ENCODE results near the gene MFAP4. TPM values are rescaled to one million over a fixed set of nuclear protein-coding genes. Genes with fewer than 3 reads are reported as not detected.

MFAP4 gene
- total and polyA plus RNA-seq, 5 donors from 2014 or later: not detected

- Histone ChIP-seq H3K4me1 (ENCODE audit: control insufficient read depth, insufficient read depth, low read length, poor library complexity, severe bottlenecking) (no peaks in the 10 kb centered on the region), H3K27ac (ENCODE audit: insufficient read depth, low read length, poor library complexity, severe bottlenecking) (no peak overlapping the region), H3K4me3 (ENCODE audit: low read depth, low read length) (no peak overlapping the region), H3K36me3 (ENCODE audit: control insufficient read depth, insufficient read depth, low read length) (no peaks in the 10 kb centered on the region), H3K9me3 (ENCODE audit: control insufficient read depth in 2 of 2, low read length in 2 of 2) (no peaks in the 10 kb centered on the region), H3K27me3 (ENCODE audit: control insufficient read depth, insufficient read depth, low read length) (no peaks in the 10 kb centered on the region)
- peaks cover 10% of the 10 kb centered on the region for H3K27me3 Mint-ChIP-seq
- H3K36me3 Mint-ChIP-seq: peaks cover 3% of the 10 kb centered on the region
- DNase-seq: no peak
- H3K4me1 Mint-ChIP-seq: no peaks in the 10 kb centered on the region
- peaks cover 0 to 1% (median 0%) of the 10 kb centered on the region in 7 donors for H3K9me3 Mint-ChIP-seq
- no peak overlapping the region for H3K4me3 Mint-ChIP-seq
- ATAC-seq (ENCODE audit: low read depth in 2 of 2): no peak
- H3K27ac Mint-ChIP-seq: no peak overlapping the region
Observed at GRCh38 chr17:19407601-19408345, 20.8 kb upstream of the MFAP4 start.

DNA sequence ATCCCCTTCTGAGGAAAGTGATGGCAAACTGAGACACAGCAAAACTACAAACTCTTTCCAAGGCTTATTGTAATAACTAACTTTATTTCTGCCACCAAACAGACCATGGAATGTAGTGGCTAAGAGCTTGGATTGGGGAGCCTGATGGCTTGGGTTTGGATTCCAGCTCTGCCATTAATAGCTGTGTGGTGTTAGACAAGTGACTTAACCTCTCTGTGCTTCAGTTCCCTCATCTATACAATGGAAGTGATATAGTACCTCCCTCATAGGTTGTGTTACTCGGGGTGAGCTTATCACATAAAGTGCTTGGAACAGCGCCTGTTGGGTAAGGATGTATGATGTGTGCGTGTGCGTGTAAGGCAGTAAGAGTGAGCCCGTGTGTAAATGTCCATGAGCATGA, 18.1 kb upstream of the MFAP4 start:
- DNase-seq (no peak), ATAC-seq (ENCODE audit: low read depth in 2 of 2) (no peak)
- H3K4me1 Mint-ChIP-seq: no peaks in the 10 kb centered on the region
- Histone ChIP-seq H3K27ac (ENCODE audit: insufficient read depth, low read length, poor library complexity, severe bottlenecking) (no peak overlapping the region), H3K27me3 (ENCODE audit: control insufficient read depth, insufficient read depth, low read length) (no peaks in the 10 kb centered on the region), H3K36me3 (ENCODE audit: control insufficient read depth, insufficient read depth, low read length) (no peaks in the 10 kb centered on the region), H3K4me3 (ENCODE audit: low read depth, low read length) (no peak overlapping the region), H3K9me3 (ENCODE audit: control insufficient read depth in 2 of 2, low read length in 2 of 2) (no peaks in the 10 kb centered on the region), H3K4me1 (ENCODE audit: control insufficient read depth, insufficient read depth, low read length, poor library complexity, severe bottlenecking) (no peaks in the 10 kb centered on the region)
- peaks cover 0 to 1% (median 0%) of the 10 kb centered on the region in 7 donors for H3K9me3 Mint-ChIP-seq
- H3K27ac Mint-ChIP-seq: no peak overlapping the region
- H3K4me3 Mint-ChIP-seq: no peak overlapping the region
- H3K36me3 Mint-ChIP-seq: peaks cover 3% of the 10 kb centered on the region
- H3K27me3 Mint-ChIP-seq: peaks cover 8% of the 10 kb centered on the region

- no peak overlapping the region for H3K27ac Mint-ChIP-seq
- peaks cover 3% of the 10 kb centered on the region for H3K36me3 Mint-ChIP-seq
- no peak for ATAC-seq (ENCODE audit: low read depth in 2 of 2)
- Histone ChIP-seq H3K27me3 (ENCODE audit: control insufficient read depth, insufficient read depth, low read length) (no peaks in the 10 kb centered on the region), H3K27ac (ENCODE audit: insufficient read depth, low read length, poor library complexity, severe bottlenecking) (no peak overlapping the region), H3K4me3 (ENCODE audit: low read depth, low read length) (no peak overlapping the region), H3K36me3 (ENCODE audit: control insufficient read depth, insufficient read depth, low read length) (no peaks in the 10 kb centered on the region), H3K9me3 (ENCODE audit: control insufficient read depth in 2 of 2, low read length in 2 of 2) (no peaks in the 10 kb centered on the region), H3K4me1 (ENCODE audit: control insufficient read depth, insufficient read depth, low read length, poor library complexity, severe bottlenecking) (no peaks in the 10 kb centered on the region)
- DNase-seq: no peak
- H3K9me3 Mint-ChIP-seq: peaks cover 0 to 1% (median 0%) of the 10 kb centered on the region in 7 donors
- no peak overlapping the region for H3K4me3 Mint-ChIP-seq
- peaks cover 4% of the 10 kb centered on the region for H3K27me3 Mint-ChIP-seq
- H3K4me1 Mint-ChIP-seq: no peaks in the 10 kb centered on the region
Observed at GRCh38 chr17:19404264-19404663, 17.3 kb upstream of the MFAP4 start.

- H3K4me1 Mint-ChIP-seq: no peaks in the 10 kb centered on the region
- H3K9me3 Mint-ChIP-seq: peaks cover 0 to 1% (median 0%) of the 10 kb centered on the region in 7 donors
- Histone ChIP-seq H3K4me3 (ENCODE audit: low read depth, low read length) (no peak overlapping the region), H3K27me3 (ENCODE audit: control insufficient read depth, insufficient read depth, low read length) (no peaks in the 10 kb centered on the region), H3K4me1 (ENCODE audit: control insufficient read depth, insufficient read depth, low read length, poor library complexity, severe bottlenecking) (no peaks in the 10 kb centered on the region), H3K9me3 (ENCODE audit: control insufficient read depth in 2 of 2, low read length in 2 of 2) (no peaks in the 10 kb centered on the region), H3K36me3 (ENCODE audit: control insufficient read depth, insufficient read depth, low read length) (no peaks in the 10 kb centered on the region), H3K27ac (ENCODE audit: insufficient read depth, low read length, poor library complexity, severe bottlenecking) (no peak overlapping the region)
- H3K27me3 Mint-ChIP-seq: no peaks in the 10 kb centered on the region
- H3K4me3 Mint-ChIP-seq: no peak overlapping the region
- H3K27ac Mint-ChIP-seq: no peak overlapping the region
- DNase-seq (no peak), ATAC-seq (ENCODE audit: low read depth in 2 of 2) (no peak)
- peaks cover 3% of the 10 kb centered on the region for H3K36me3 Mint-ChIP-seq
Observed at GRCh38 chr17:19403021-19403420, 16.0 kb upstream of the MFAP4 start.

- Histone ChIP-seq H3K27me3 (ENCODE audit: control insufficient read depth, insufficient read depth, low read length) (no peaks in the 10 kb centered on the region), H3K4me3 (ENCODE audit: low read depth, low read length) (no peak overlapping the region), H3K36me3 (ENCODE audit: control insufficient read depth, insufficient read depth, low read length) (no peaks in the 10 kb centered on the region), H3K4me1 (ENCODE audit: control insufficient read depth, insufficient read depth, low read length, poor library complexity, severe bottlenecking) (no peaks in the 10 kb centered on the region), H3K27ac (ENCODE audit: insufficient read depth, low read length, poor library complexity, severe bottlenecking) (no peak overlapping the region), H3K9me3 (ENCODE audit: control insufficient read depth in 2 of 2, low read length in 2 of 2) (no peaks in the 10 kb centered on the region)
- DNase-seq (no peak), ATAC-seq (ENCODE audit: low read depth in 2 of 2) (no peak)
- Mint-ChIP-seq H3K9me3 (peaks cover 0 to 1% (median 0%) of the 10 kb centered on the region in 7 donors), H3K27me3 (no peaks in the 10 kb centered on the region), H3K36me3 (peaks cover 3% of the 10 kb centered on the region), H3K4me3 (no peak overlapping the region), H3K4me1 (no peaks in the 10 kb centered on the region), H3K27ac (no peak overlapping the region)
Observed at GRCh38 chr17:19402171-19402570, 15.2 kb upstream of the MFAP4 start.

- no peaks in the 10 kb centered on the region for H3K9me3 ChIP-seq (ENCODE audit: control insufficient read depth in 2 of 2, low read length in 2 of 2)
- no peaks in the 10 kb centered on the region for H3K36me3 ChIP-seq (ENCODE audit: control insufficient read depth, insufficient read depth, low read length)
- H3K4me1 ChIP-seq (ENCODE audit: control insufficient read depth, insufficient read depth, low read length, poor library complexity, severe bottlenecking): no peaks in the 10 kb centered on the region
- H3K4me3 ChIP-seq (ENCODE audit: low read depth, low read length): no peak overlapping the region
- H3K27ac Mint-ChIP-seq: peak overlapping the region in 1 of 3 donors; percentile 68
- no peak overlapping the region for H3K4me3 Mint-ChIP-seq
- H3K27me3 Mint-ChIP-seq: peaks cover 5% of the 10 kb centered on the region
- H3K36me3 Mint-ChIP-seq: peaks cover 3% of the 10 kb centered on the region
- DNase-seq: no peak
- H3K9me3 Mint-ChIP-seq: peaks cover 0 to 1% (median 0%) of the 10 kb centered on the region in 7 donors
- ATAC-seq (ENCODE audit: low read depth in 2 of 2): no peak
- H3K27ac ChIP-seq (ENCODE audit: insufficient read depth, low read length, poor library complexity, severe bottlenecking): no peak overlapping the region
- H3K4me1 Mint-ChIP-seq: no peaks in the 10 kb centered on the region
- no peaks in the 10 kb centered on the region for H3K27me3 ChIP-seq (ENCODE audit: control insufficient read depth, insufficient read depth, low read length)
Observed at GRCh38 chr17:19401321-19402010, 14.5 kb upstream of the MFAP4 start.

GRCh38 chr17:19399750-19400450, 12.9 kb upstream of the MFAP4 start:
- H3K36me3 Mint-ChIP-seq: peaks cover 3% of the 10 kb centered on the region
- H3K27me3 Mint-ChIP-seq: peaks cover 12% of the 10 kb centered on the region
- H3K4me3 ChIP-seq (ENCODE audit: low read depth, low read length): no peak overlapping the region
- DNase-seq (no peak), ATAC-seq (ENCODE audit: low read depth in 2 of 2) (no peak)
- no peaks in the 10 kb centered on the region for H3K27me3 ChIP-seq (ENCODE audit: control insufficient read depth, insufficient read depth, low read length)
- H3K4me1 Mint-ChIP-seq: no peaks in the 10 kb centered on the region
- H3K9me3 Mint-ChIP-seq: peaks cover 0 to 1% (median 0%) of the 10 kb centered on the region in 7 donors
- H3K4me3 Mint-ChIP-seq: no peak overlapping the region
- no peaks in the 10 kb centered on the region for H3K9me3 ChIP-seq (ENCODE audit: control insufficient read depth in 2 of 2, low read length in 2 of 2)
- H3K4me1 ChIP-seq (ENCODE audit: control insufficient read depth, insufficient read depth, low read length, poor library complexity, severe bottlenecking): no peaks in the 10 kb centered on the region
- no peak overlapping the region for H3K27ac Mint-ChIP-seq
- H3K36me3 ChIP-seq (ENCODE audit: control insufficient read depth, insufficient read depth, low read length): no peaks in the 10 kb centered on the region
- H3K27ac ChIP-seq (ENCODE audit: insufficient read depth, low read length, poor library complexity, severe bottlenecking): no peak overlapping the region

All from CD4-positive, CD25-positive, alpha-beta regulatory T cell (primary cell).